ENCODE measurements around the gene MRPS26.

Gene MRPS26

GRCh38 chr20:3077618-3078134 lies 31.8 kb downstream of the MRPS26 start:
- no peak for DNase-seq

GRCh38 chr20:3080939-3081388 lies 35.1 kb downstream of the MRPS26 start:
- no peak for DNase-seq

- no peak for DNase-seq
Observed at GRCh38 chr20:3081641-3082040, 35.8 kb downstream of the MRPS26 start.

GRCh38 chr20:3082306-3082951 lies 36.6 kb downstream of the MRPS26 start:
- DNase-seq = no peak

- DNase-seq = no peak
Observed at GRCh38 chr20:3082955-3083952, 37.4 kb downstream of the MRPS26 start.

- no peak for DNase-seq
Observed at GRCh38 chr20:3084283-3084985, 38.6 kb downstream of the MRPS26 start, which contains the start of gene AVP. Gene AVP (minus strand): TSS chr20:3084724. CDS start chr20:3084674, 50 bp downstream.

GRCh38 chr20:3084986-3085360 lies 39.1 kb downstream of the MRPS26 start:
- DNase-seq = no peak

- DNase-seq = no peak
Observed at GRCh38 chr20:3085571-3086072, 39.8 kb downstream of the MRPS26 start.

- no peak for DNase-seq
Observed at GRCh38 chr20:3088031-3088430, 42.2 kb downstream of the MRPS26 start.

- no peak for DNase-seq
Observed at GRCh38 chr20:3090565-3090964, 44.7 kb downstream of the MRPS26 start.

- no peak for DNase-seq
Observed at GRCh38 chr20:3092611-3093379, 46.9 kb downstream of the MRPS26 start.

- no peak for DNase-seq
Observed at GRCh38 chr20:3093861-3094361, 48.1 kb downstream of the MRPS26 start.

GRCh38 chr20:3094848-3095629 lies 49.2 kb downstream of the MRPS26 start:
- no peak for DNase-seq

Measured in hippocampal formation (tissue), 2 donors.